ENCODE data around the gene STK36. TPM values are rescaled to one million over a fixed set of nuclear protein-coding genes. Genes with fewer than 3 reads are reported as not detected.

STK36 gene
- total RNA-seq, 1 donor from 2014 or later: 75.1 TPM

DNA sequence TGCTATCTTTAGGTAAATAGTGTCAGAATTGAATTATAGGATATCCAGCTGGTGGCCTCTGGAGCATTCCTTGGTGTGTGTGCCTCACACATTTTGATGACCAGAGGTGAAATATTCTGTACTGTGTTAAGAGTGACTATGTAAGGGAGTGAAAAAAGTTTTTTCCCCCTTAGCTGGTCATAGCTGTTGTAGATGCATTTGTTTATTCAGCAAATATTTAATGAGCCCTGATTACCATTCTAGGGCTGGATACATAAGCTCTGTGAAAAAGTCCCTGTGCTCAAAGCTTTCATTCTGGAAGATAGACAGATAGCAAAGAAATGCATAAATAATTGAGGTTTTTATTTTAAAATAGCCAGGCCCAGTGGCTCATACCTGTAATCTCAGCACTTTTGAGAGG lies 49.6 kb downstream of the STK36 start:
- peaks cover 11% of the 10 kb centered on the region for H3K36me3 Mint-ChIP-seq (ENCODE audit: low read depth, unreplicated experiment)
- no peak for DNase-seq (ENCODE audit: low spot score)
- H3K9me3 Mint-ChIP-seq (ENCODE audit: unreplicated experiment): no peaks in the 10 kb centered on the region
- TF ChIP-seq, protein P1, sequence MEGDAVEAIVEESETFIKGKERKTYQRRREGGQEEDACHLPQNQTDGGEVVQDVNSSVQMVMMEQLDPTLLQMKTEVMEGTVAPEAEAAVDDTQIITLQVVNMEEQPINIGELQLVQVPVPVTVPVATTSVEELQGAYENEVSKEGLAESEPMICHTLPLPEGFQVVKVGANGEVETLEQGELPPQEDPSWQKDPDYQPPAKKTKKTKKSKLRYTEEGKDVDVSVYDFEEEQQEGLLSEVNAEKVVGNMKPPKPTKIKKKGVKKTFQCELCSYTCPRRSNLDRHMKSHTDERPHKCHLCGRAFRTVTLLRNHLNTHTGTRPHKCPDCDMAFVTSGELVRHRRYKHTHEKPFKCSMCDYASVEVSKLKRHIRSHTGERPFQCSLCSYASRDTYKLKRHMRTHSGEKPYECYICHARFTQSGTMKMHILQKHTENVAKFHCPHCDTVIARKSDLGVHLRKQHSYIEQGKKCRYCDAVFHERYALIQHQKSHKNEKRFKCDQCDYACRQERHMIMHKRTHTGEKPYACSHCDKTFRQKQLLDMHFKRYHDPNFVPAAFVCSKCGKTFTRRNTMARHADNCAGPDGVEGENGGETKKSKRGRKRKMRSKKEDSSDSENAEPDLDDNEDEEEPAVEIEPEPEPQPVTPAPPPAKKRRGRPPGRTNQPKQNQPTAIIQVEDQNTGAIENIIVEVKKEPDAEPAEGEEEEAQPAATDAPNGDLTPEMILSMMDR (IDR thresholded peaks at IDR 0.05; ENCODE audit: unreplicated experiment): no peak
- H3K4me1 Mint-ChIP-seq (ENCODE audit: unreplicated experiment): peaks cover 16% of the 10 kb centered on the region
- no peak overlapping the region for H3K4me3 Mint-ChIP-seq (ENCODE audit: unreplicated experiment)
- H3K27ac Mint-ChIP-seq (ENCODE audit: unreplicated experiment): no peak overlapping the region
- peaks cover 3% of the 10 kb centered on the region for H3K27me3 Mint-ChIP-seq (ENCODE audit: unreplicated experiment)

DNA sequence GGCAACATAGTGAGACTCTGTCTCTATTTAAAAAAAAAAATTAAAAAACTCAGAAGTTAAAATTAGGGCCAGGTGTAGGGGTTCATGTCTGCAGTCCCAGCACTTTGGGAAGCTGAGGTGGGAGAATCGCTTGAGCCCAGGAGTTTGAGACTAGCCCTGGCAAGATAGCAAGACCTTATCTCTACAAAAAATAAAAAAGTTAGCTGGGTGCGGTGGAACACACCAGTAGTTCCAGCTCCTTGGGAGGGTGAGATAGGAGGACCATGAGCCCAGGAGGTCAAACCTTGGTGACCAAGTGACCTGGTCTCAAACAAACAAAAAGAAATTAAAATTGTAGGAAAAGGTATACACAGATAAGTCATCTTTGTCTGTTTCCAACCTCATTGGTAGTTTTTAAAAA lies 50.0 kb downstream of the STK36 start:
- H3K4me3 Mint-ChIP-seq (ENCODE audit: unreplicated experiment): no peak overlapping the region
- no peak for DNase-seq (ENCODE audit: low spot score)
- peaks cover 3% of the 10 kb centered on the region for H3K27me3 Mint-ChIP-seq (ENCODE audit: unreplicated experiment)
- peaks cover 11% of the 10 kb centered on the region for H3K36me3 Mint-ChIP-seq (ENCODE audit: low read depth, unreplicated experiment)
- H3K4me1 Mint-ChIP-seq (ENCODE audit: unreplicated experiment): peaks cover 16% of the 10 kb centered on the region
- TF ChIP-seq, protein P1 (IDR thresholded peaks at IDR 0.05; ENCODE audit: unreplicated experiment): no peak
- no peaks in the 10 kb centered on the region for H3K9me3 Mint-ChIP-seq (ENCODE audit: unreplicated experiment)
- no peak overlapping the region for H3K27ac Mint-ChIP-seq (ENCODE audit: unreplicated experiment)

DNA sequence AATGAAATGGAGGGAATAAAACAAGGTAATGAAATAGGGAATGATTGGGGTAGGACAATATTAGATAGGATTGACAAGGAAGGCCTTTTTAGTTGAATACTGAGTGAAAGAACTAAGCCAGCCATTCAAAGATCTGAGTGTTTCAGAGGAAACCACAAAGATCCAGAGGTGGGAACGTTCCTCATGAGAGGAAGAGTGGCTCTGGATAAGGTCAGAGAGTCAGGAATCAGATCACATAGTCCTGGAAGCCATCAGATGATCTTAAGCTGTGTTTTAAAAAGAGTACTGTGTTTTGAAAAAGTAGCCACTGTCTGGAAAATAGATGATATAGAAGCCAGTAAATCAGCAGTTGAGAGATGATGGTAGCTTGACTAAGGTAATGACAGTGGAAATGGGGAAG lies 50.5 kb downstream of the STK36 start:
- Mint-ChIP-seq H3K27me3 (ENCODE audit: unreplicated experiment) (peaks cover 3% of the 10 kb centered on the region), H3K36me3 (ENCODE audit: low read depth, unreplicated experiment) (peaks cover 15% of the 10 kb centered on the region), H3K9me3 (ENCODE audit: unreplicated experiment) (no peaks in the 10 kb centered on the region), H3K27ac (ENCODE audit: unreplicated experiment) (peak overlapping the region; percentile 49), H3K4me1 (ENCODE audit: unreplicated experiment) (peaks cover 16% of the 10 kb centered on the region), H3K4me3 (ENCODE audit: unreplicated experiment) (peak overlapping the region; percentile 7)
- DNase-seq (ENCODE audit: low spot score): no peak
- TF ChIP-seq, protein P1 (IDR thresholded peaks at IDR 0.05; ENCODE audit: unreplicated experiment): no peak

DNA sequence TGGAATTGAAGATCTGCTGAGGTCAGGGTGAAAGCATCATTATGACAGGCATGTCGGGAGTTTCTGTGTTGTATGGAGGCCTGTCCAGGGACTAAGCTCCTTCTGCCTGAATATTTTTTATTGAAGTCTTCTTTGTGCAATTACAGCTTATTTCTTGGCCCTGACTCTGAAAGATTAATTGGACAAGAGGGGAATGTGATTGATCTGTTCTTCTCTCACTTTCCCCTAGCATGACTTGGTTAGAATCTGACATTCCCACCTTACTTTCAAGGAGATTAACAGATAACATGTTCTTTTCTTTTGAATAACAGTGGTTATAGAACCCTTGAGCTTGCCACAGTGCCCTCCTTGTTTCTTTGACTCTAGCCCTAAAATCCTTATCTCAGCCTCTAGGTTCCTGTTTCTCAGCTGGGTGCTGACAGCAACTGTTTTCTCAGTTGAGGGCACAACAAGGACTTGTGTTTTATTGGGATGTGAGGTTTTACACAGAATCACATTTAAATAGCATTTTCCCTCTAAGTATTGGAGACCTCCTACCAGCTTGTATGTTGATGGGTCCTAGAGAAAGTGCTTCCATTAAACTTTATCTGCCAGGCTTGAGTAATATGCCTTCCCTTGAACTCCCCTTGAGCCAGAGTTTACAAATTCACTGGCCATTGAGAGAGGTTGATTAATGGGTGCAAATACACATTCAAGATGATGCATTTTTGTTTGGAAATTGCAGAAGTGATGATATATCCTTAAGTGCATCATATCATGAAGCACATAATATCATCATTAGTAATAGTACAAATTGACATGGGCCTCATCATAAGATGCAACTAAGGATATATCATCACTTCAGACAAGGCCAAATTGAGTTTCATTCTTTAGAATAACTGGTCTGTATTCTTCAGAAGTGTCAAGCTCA lies 51.2 kb downstream of the STK36 start:
- no peak for DNase-seq (ENCODE audit: low spot score)
- TF ChIP-seq, protein P1 (IDR thresholded peaks at IDR 0.05; ENCODE audit: unreplicated experiment): no peak
- Mint-ChIP-seq H3K4me1 (ENCODE audit: unreplicated experiment) (peaks cover 16% of the 10 kb centered on the region), H3K9me3 (ENCODE audit: unreplicated experiment) (peaks cover 4% of the 10 kb centered on the region), H3K27ac (ENCODE audit: unreplicated experiment) (no peak overlapping the region), H3K27me3 (ENCODE audit: unreplicated experiment) (peaks cover 4% of the 10 kb centered on the region), H3K36me3 (ENCODE audit: low read depth, unreplicated experiment) (peaks cover 19% of the 10 kb centered on the region), H3K4me3 (ENCODE audit: unreplicated experiment) (no peak overlapping the region)

DNA sequence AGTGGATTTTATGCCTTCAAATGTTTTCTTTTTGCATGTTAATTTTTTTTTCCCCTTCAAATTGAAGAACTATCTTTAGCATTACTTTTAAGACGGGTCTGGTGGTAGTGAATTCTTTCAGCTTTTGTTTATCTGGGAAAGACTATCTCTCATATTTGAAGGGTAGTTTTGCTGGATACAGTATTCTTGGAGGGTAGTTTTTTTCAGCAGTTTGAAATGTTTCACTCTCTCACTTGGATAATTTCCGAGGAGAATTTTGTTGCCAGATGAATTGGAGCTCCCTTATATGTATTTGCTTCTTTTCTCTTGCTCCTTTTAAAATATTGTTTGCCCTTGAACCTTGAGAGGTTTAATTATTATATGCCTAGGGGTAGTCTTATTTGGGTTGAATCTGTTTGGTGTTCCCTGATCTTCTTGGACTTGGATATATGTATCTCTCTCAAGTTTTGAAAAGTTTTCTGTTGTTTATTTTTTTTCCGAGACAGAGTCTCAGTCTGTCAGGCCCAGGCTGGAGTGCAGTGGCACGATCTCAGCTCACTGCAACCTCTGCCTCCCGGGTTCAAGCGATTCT lies 54.2 kb downstream of the STK36 start:
- peaks cover 16% of the 10 kb centered on the region for H3K4me1 Mint-ChIP-seq (ENCODE audit: unreplicated experiment)
- H3K27ac Mint-ChIP-seq (ENCODE audit: unreplicated experiment): no peak overlapping the region
- peaks cover 13% of the 10 kb centered on the region for H3K36me3 Mint-ChIP-seq (ENCODE audit: low read depth, unreplicated experiment)

More for the DNA sequence above, 54.2 kb downstream of the STK36 start:
- no peak overlapping the region for H3K4me3 Mint-ChIP-seq (ENCODE audit: unreplicated experiment)
- H3K9me3 Mint-ChIP-seq (ENCODE audit: unreplicated experiment): peaks cover 4% of the 10 kb centered on the region
- TF ChIP-seq, protein P1 (IDR thresholded peaks at IDR 0.05; ENCODE audit: unreplicated experiment): no peak
- no peak for DNase-seq (ENCODE audit: low spot score)
- H3K27me3 Mint-ChIP-seq (ENCODE audit: unreplicated experiment): peaks cover 4% of the 10 kb centered on the region
